Stimulated activated naive CD4-positive, alpha-beta T cell treated with Interleukin-2 at 50 U/mL for 16 hours (primary cell): Measurements from ENCODE around the gene ENTREP1.
"Not testable (repeated sequence)": the region's sequence is repeated elsewhere in the genome, so short reads cannot be mapped to it uniquely, and the experiment has no call there.

Experiments
- DNase-seq: peaks from one replicate; lab custom pipeline; 2025; lab: John Stamatoyannopoulos, UW

ENTREP1 gene

DNA sequence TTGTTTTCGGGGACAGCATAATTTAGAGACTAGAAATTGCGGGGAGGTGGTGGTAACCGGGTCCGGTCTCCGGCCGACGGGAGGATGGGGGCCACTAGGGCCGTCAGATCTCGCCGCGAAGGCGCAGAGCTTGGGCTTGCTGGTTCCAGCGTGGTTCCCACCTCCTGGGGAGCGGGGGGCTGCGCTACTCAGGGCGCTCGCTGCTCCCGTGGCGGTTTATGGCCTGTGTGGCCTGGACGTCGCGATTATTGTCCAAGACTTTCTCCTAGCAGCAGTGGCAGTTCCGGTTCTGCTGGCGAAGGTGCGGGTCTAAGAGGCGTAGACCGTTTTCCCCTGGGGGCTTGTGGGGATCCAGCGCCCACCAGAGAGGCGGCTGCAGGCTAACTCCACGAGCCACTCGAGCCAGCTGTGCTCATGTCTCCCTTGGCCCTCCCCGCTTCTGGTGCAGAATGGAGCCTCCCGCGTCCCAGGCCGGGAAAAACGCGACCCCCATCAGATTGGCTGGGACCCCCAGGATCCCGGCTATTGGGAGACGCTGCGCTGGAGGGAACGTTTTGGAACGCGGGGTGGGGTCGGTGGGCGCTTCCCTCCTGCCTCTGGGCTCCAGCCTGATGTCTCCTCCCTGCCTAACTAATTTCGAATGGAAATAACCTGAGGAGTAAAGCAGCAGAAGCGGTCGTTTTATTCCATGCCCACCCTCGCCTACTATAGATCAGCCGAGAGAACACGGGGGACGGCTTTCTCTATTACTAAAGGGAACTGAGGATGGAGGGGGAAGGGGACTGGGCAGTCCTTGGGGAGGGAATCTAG lies 87.1 kb downstream of the ENTREP1 start:
- no peak for DNase-seq

DNA sequence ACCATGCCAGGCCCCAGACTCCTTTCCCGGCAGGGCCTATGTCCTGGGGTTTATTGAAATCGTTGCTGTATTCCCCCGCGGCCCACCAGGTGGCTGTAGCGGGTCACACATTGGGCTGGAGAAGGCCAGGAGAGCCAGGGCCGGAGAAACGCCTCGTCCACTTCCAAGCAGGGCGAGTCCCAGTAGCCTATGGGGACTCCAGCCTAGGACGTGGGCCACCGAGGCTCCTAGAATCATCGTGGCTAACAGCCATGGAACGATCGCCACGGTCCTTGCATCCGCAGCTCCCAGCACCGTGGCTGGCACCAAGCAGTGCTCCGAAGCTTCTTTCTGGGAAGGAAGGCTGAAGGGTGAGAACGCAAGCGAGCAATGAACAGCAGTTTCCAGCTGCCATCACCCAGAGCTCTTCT lies 87.7 kb downstream of the ENTREP1 start:
- DNase-seq = no peak

DNA sequence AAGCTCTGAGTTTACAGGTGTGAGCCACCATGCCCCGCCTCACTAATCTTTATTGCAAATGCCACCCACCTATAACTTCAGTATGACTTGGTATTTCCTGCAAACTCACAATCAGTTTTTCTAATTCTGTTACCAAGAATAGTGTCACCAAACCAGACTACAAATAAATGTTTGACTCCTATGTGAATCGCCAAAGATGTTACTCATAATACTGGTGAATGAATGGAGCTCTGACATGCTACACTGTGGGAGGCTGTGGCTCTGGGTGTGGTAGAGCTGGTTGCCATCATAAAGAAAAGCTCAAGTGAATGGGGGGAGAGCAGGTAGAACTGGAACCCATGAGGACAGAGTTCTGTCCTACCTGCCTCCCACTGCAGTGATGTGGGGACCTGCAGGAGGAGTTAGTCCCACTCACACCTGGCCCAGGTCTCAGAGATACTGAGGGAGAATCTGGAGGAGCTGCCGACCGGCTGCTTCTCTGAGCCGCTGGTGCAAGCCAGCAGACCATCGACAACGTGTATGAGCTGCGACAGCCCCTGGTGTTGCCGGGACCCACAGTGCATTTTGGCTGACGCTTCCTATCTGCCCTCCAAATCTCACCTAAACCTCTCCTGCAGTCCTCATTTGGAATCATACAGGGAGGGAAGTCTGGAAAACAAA lies 95.7 kb downstream of the ENTREP1 start:
- DNase-seq = no peak

DNA sequence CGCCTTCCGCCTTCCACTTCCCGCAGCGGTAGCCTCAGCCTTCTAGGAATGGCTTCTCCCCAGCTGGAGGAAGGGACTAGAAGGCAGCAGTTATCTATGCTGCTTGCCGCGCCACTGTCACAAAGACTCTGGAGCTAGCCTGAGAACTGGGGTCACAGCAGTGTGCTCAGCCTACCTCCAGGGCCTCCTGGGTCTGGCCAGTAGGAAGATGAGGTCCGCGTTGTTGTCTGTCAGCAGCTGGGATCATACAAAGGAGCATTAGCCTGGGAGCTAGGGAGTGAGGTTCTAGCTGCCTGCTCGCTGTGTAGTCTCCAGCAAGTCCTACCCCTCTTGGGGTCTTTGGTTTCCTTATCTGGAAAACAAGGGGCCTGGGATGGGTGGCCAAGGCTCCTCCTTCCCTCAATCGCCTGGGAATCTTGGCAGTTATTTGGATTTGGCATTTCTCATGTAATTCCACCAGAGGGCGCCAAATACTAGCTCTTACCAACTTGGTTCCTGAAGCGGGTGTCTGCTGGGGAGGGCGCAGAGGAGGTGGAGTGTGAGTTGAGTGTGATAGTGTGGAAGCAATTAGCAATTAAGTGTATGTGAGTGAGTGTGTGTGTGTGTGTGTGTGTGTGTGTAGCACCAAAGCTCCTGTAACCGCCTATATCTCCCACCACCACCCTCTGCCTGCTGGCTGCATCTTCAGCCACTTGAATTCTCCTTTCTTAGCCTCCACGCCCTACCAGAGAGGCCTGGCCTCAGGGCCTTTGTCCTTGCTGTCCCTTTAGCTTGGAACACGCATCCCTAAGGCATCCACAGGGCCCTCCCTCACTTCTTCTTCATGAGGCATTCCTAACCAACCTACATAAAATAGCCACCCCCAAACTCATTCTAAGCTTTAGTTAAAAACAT lies 97.1 kb downstream of the ENTREP1 start:
- DNase-seq = peak; percentile 21

DNA sequence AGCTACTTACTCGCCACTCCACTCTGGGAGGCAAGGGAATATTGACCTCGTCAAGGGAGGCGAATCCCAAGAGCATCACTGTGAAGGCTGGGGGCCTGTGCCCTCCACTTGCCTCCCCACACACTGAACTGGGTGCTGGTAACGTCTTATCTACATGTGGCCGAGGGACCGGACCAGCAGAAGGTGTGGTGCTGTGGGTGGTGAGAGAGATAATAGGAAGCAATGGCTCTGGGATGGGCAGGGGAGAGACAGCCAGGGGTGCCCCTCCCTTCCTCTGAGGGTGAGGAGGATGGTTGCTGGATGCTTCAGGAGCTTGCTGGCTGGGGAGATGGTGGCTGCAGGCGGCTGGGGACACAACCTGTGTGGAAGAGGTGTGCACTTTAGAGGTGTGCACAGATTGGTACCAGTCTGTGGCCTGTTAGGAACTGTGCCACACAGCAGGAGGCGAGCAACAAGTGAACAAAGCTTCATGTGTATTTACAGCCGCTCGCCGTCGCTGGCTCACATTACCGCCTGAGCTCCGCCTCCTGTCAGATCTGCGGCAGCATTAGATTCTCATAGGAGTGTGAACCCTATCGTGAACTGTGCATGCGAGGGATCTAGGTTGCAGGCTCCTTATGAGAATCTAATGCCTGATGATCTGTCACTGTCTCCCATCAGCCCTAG lies 100.3 kb downstream of the ENTREP1 start:
- DNase-seq = no peak

DNA sequence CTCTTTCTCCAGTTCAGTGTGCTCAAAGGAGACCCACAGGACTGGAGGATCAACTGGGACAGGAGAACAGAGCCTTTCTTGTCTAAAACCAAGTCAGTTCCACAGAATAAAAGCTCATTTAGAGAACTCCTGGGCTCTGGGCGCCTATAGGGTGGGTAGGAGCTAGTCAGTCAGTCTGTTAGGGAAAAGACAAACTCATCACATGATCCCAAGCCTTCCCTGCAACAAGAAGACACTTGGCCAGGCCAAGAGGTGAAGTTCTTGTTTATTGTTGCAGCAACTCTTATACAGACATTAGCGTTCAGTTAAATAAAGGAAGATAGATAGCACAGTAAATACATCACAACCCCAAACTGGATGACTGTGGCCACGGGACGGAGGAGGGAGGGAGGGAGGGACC lies 102.3 kb downstream of the ENTREP1 start:
- no peak for DNase-seq

DNA sequence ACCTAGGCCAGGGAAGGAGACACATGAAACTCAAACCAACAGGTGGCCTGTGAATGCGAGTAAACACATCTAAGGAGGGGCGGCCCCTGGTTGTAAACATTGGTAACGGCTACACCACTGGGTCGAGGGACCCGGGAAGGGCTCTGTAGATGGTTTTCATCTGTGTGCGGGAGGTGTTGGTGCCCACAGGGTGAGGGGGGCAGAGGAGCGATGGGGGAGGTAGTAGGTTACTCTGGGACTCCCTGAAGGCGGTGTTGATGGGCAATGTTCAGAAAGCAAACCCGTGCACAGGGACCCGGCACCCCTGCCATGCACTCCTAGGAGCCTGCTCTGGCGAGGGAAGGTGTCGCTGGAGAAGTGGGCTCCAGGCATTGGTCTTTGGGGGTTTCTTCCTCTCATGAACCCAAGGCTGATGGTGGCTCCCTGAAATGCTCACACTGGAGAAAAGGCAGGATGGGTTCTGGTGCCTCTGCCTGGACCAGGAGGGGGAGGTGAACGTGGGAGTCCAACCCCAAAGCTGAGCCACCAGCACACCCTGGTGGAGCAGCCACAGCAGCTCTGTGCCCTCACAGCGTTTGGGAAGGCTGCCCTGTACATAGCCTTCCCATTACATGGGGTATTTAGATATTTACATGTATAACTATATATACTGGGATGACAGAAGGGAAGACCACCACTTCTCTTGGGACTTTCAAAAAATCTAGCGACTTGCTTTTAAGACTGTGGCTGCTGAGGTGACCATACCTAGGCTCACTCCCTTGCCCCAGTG lies 103.2 kb downstream of the ENTREP1 start:
- no peak for DNase-seq

DNA sequence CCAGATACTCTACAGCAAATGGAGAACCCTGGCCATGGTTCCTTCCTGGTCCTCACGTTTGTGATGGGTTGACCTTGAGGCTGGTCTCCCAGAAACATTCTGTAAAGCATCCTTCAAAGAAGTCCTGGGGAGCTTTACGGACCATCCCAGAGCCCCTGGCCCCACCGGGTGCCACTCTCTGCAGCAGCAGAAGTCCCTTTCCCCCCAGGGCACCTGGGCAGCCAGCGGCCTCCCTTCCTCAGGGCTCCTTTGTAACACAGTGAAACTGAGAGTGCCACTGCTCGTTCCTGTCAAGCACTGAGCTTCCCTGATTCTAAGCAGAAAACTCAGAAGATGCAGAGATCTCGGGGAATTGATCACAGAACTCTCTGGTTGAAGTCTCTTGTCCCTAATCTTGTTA lies 104.3 kb downstream of the ENTREP1 start:
- DNase-seq = no peak

DNA sequence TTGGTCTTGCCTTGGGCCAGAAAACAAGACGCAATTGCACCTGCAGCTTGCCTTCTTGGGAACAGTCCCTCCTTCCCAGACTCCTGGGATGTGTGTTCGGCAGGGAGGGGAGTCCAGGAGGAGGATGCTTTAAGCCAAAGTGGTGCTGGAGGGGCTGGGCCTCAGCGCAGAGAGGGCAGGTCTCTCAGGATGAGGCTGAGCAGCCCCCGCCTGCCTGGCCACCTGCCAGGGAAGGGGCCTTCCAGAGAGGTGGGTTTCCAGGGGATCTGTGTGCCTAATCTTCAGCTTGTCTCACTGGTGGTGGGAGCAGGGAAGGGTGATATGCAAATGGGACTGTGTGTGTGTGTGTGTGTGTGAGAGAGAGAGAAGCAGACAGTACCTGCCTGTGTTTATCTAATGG lies 105.2 kb downstream of the ENTREP1 start:
- no peak for DNase-seq

DNA sequence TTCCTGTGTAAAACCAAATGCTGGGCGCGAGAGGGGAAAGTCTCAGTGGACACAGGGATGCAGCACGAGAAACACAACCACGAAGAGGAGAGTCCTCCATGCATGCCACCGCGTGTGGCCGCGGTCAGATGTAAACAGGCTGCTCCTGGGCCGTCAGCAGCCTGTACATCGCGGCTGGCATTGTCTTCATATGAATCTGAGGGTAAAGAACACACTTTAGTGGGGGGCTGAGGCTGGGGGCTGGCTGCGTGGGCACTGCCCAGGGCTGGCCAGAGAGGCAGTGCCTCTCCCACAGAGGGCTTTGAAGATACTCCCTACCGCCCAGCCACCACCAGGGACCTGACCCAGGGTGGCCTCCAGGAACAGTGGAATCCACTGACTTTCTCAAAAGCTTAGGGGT lies 106.2 kb downstream of the ENTREP1 start:
- no peak for DNase-seq

DNA sequence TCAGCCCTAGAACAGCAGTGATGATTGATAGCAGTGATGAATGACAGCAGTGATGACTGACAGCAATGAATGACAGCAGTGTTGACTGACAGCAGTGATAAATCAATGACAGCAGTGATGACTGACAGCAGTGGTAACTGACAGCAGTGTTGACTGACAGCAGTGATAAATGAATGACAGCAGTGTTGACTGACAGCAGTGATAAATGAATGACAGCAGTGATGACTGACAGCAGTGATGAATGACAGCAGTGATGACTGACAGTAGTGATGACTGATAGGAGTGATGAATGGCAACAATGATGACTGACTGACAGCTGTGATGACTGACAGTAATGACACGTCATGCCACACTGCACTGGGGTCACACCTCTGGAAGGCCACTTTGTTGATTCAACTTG lies 106.8 kb downstream of the ENTREP1 start:
- no peak for DNase-seq

DNA sequence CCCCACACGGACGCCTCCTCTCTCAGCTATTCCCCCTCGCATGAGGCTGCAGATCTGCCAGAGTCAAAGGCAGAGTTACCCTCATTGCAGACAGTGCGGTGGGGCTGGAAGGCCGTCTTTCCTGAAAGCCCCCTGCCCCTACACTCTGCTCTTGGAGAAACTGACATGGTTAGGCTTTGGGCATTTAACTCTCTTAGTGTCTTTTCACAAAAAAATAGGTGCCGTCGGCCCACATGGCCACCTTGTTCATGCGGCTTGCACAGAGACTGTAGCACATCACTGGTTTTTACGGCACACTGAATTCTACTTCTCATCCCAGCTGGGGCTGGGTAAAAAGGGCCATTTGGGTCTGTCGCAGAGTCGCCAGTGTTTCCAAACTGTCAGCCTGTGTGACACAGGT lies 107.6 kb downstream of the ENTREP1 start:
- DNase-seq = no peak

DNA sequence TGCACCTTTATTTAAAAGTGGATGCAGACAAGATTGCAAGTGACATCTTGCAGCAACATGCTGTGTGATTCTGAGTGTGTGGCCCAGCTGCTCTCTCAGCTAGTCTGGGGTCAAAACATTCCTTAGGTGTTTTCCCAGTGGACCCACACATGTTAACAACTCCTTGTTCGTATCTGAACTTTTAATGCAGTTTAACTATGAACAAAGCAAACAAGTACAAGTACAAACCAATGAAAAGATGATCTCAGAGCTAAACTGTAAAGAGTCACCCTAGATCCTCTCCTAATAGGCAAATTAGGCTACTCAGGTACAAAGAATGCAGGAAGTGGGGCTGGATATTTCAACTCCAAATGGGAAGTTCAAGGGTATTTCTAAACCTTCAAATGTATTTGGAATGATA lies 108.4 kb downstream of the ENTREP1 start:
- no peak for DNase-seq

DNA sequence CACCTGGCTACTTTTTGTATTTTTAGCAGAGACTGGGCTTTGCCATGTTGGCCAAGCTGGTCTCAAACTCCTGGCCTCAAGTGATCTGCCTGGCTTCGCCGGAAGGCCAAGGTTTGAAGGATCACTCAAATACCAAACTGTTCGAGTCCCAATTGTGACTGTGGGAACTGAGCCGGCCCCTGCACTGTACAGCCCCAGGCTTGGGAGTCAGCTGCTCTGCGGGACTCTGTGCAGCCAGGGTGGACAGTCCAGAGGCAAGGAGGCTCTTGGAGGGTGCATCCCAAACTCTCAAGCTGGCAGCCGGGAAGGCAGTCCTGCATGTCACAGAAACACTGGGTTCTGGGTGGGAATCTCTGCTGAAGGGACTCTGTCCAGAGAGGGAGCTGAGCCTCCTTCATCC lies 109.0 kb downstream of the ENTREP1 start:
- DNase-seq = no peak

DNA sequence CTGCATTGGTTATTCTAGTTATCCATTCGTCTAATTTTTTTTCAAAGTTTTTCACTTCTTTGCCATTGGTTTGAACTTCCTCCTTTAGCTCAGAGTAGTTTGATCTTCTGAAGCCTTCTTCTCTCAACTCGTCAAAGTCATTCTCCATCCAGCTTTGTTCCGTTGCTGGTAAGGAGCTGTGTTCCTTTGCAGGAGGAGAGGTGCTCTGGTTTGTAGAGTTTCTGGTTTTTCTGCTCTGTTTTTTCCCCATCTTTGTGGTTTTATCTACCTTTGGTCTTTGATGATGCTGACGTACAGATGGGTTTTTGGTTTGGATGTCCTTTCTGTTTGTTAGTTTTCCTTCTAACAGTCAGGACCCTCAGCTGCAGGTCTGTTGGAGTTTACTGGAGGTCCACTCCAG lies 114.6 kb downstream of the ENTREP1 start:
- DNase-seq = not testable (repeated sequence)

DNA sequence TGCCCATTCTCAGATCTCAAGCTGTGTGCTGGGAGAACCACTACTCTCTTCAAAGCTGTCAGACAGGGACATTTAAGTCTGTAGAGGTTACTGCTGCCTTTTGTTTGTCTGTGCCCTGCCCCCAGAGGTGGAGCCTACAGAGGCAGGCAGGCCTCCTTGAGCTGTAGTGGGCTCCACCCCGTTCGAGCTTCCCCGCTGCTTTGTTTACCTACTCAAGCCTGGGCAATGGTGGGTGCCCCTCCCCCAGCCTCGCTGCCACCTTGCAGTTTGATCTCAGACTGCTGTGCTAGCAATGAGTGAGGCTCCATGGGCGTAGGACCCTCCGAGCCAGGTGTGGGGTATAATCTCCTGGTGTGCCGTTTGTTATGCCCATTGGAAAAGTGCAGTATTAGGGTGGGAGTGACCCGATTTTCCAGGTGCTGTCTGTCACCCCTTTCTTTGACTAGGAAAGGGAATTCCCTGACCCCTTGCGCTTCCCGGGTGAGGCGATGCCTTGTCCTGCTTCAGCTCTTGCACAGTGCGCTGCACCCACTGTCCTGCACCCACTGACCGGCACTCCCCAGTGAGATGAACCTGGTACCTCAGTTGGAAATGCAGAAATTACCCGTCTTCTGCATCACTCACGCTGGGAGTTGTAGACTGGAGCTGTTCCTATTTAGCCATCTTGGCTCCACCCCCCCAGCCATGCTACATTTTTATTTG lies 115.4 kb downstream of the ENTREP1 start:
- DNase-seq = not testable (repeated sequence)
